Medulla oblongata (tissue), 1 donor: ENCODE measurements around the gene SOCS2.

Source experiments
- DNase-seq: peaks from one replicate; pipeline ENCODE4 v3.0.0-alpha.2; 2015; ENCODE audit errors: extremely low spot score

The SOCS2 gene

GRCh38 chr12:93567174-93567573 lies 5.3 kb upstream of the SOCS2 start:
- no peak for DNase-seq

GRCh38 chr12:93568091-93568490 lies 4.4 kb upstream of the SOCS2 start:
- no peak for DNase-seq

- DNase-seq, result no peak
Observed at GRCh38 chr12:93569301-93569655, 3.2 kb upstream of the SOCS2 start.

- DNase-seq, result peak; percentile 88
Observed at GRCh38 chr12:93569656-93570551, 2.6 kb upstream of the SOCS2 start.

GRCh38 chr12:93570552-93571364 lies 1.7 kb upstream of the SOCS2 start:
- DNase-seq, result peak; percentile 86

- DNase-seq, result peak; percentile 33
Observed at GRCh38 chr12:93571365-93571924, 1.0 kb upstream of the SOCS2 start.

GRCh38 chr12:93572712-93573551 lies 457 bp downstream of the SOCS2 start:
- no peak for DNase-seq

GRCh38 chr12:93573552-93574223 lies 1.2 kb downstream of the SOCS2 start:
- no peak for DNase-seq

- no peak for DNase-seq
Observed at GRCh38 chr12:93577222-93577621, 4.7 kb downstream of the SOCS2 start.

GRCh38 chr12:93578221-93578620 lies 5.7 kb downstream of the SOCS2 start:
- DNase-seq, result no peak

- DNase-seq, result no peak
Observed at GRCh38 chr12:93580682-93581081, 8.2 kb downstream of the SOCS2 start.

GRCh38 chr12:93581370-93581769 lies 8.9 kb downstream of the SOCS2 start:
- DNase-seq, result no peak

- DNase-seq, result no peak
Observed at GRCh38 chr12:93582351-93582750, 9.9 kb downstream of the SOCS2 start.

- DNase-seq, result no peak
Observed at GRCh38 chr12:93583627-93584392, 11.3 kb downstream of the SOCS2 start.

- no peak for DNase-seq
Observed at GRCh38 chr12:93585247-93585646, 12.8 kb downstream of the SOCS2 start.

- DNase-seq, result no peak
Observed at GRCh38 chr12:93587611-93588010, 15.1 kb downstream of the SOCS2 start.

- DNase-seq, result no peak
Observed at GRCh38 chr12:93589081-93589480, 16.6 kb downstream of the SOCS2 start.

- DNase-seq, result peak; percentile 81
Observed at GRCh38 chr12:93591137-93591868, 18.8 kb downstream of the SOCS2 start.

GRCh38 chr12:93592641-93593406 lies 20.3 kb downstream of the SOCS2 start:
- no peak for DNase-seq
